DND-41 (cell line): ENCODE measurements around the gene ATP2B3.
A peak's percentile ranks its signal among the peaks of the same experiment; 100 is the strongest.

Source experiments
- ATAC-seq: fragments of 200-7000 bp; cut with Tn5 transposase; 3 replicates; pipeline ENCODE4 v1.9.1; 2021; ENCODE audit warnings: low read depth; ENCODE audit not compliant: insufficient read depth
- DNase-seq: peaks from one replicate; pipeline ENCODE4 v3.0.0-alpha.2; 2020
- H2AFZ ChIP-seq: 2 replicates; pipeline ENCODE4 v1.6.0; 2012; ENCODE audit warnings: low read depth, low read length
- H3K27ac ChIP-seq: 2 replicates; pipeline ENCODE4 v1.5.1; 2012; ENCODE audit warnings: low read length, inconsistent platforms
- H3K27me3 ChIP-seq: fragments of 200-600 bp; sonication (generic); 2 replicates; pipeline ENCODE4 v1.6.0; 2012; ENCODE audit warnings: low read length, mild to moderate bottlenecking, inconsistent platforms; ENCODE audit not compliant: insufficient read depth, poor library complexity
- H3K36me3 ChIP-seq: 2 replicates; pipeline ENCODE4 v1.5.1; 2012; ENCODE audit warnings: low read length, inconsistent platforms; ENCODE audit not compliant: insufficient read depth
- H3K4me1 ChIP-seq: 2 replicates; pipeline ENCODE4 v1.5.1; 2012; ENCODE audit warnings: mild to moderate bottlenecking, low read length; ENCODE audit not compliant: insufficient read depth
- H3K4me2 ChIP-seq: 2 replicates; pipeline ENCODE4 v1.6.0; 2012; ENCODE audit warnings: mild to moderate bottlenecking, moderate library complexity, low read length, inconsistent platforms; ENCODE audit not compliant: insufficient read depth
- H3K4me3 ChIP-seq, 2 experiments: fragments of 200-600 bp in 1 of 2; shearing (Covaris generic) in 1 of 2; 2 replicates each; pipeline ENCODE4 v1.5.1; 2012 to 2016; ENCODE audit warnings: inconsistent platforms in 2 of 2, low read length in 2 of 2, mild to moderate bottlenecking in 2 of 2, low read depth in 1 of 2, moderate library complexity in 1 of 2
- H3K79me2 ChIP-seq: 2 replicates; pipeline ENCODE4 v1.6.0; 2012; ENCODE audit warnings: low read length, inconsistent platforms; ENCODE audit not compliant: insufficient read depth
- H3K9ac ChIP-seq: 2 replicates; pipeline ENCODE4 v1.6.0; 2012; ENCODE audit warnings: low read depth, mild to moderate bottlenecking, inconsistent platforms, low read length, moderate library complexity
- H3K9me3 ChIP-seq: 2 replicates; pipeline ENCODE4 v1.5.1; 2012; ENCODE audit warnings: low read length, moderate library complexity, mild to moderate bottlenecking, inconsistent platforms; ENCODE audit not compliant: insufficient read depth, severe bottlenecking
- H4K20me1 ChIP-seq: 2 replicates; pipeline ENCODE4 v1.6.0; 2012; ENCODE audit warnings: low read length; ENCODE audit not compliant: insufficient read depth
- EZH2 ChIP-seq: IDR thresholded peaks from 3 replicates; pipeline ENCODE4 v1.6.1; 2012; ENCODE audit warnings: borderline replicate concordance, low read depth, mild to moderate bottlenecking, moderate library complexity, low read length, inconsistent platforms; ENCODE audit not compliant: severe bottlenecking
- TF ChIP-seq, protein P1 (sequence below): IDR thresholded peaks from 2 replicates; pipeline ENCODE4 v1.5.1; 2012; ENCODE audit warnings: borderline replicate concordance, low read length, moderate library complexity, mild to moderate bottlenecking; ENCODE audit not compliant: poor library complexity, severe bottlenecking; ENCODE audit errors: extremely low read depth

ATP2B3 gene

DNA sequence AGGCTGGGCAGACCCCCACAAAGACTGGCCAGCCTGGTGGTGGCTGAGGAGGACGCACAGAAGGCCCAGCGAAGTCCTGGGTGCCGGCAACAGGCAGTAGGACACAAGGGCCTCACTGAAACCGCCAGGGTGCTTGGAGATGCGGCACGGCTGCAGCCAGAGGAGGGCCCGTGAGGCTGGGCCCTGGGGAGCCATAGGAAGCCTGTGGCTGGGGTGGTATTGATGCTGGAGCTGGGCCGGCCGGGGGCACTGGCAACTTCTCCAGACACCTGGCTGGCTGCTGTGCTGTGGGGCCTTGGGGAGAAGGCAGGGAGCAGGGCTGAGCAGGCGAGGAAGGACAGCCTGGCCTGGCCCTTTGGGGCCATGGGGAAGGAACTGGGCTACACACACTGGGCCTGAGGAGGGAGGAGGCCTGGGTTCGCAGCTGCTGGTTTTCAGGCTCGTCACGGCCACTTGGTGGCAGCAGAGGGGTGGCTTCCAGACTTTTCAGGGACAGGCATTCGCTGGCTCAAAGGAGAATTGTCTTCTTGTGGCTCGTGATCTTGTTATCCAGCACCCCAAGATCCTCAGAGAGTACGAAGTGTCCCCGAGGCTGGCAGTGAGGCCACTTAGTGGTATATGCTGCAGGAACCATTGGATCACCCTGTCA lies 37.2 kb downstream of the ATP2B3 start:
- no peaks in the 10 kb centered on the region for H4K20me1 ChIP-seq
- no peak overlapping the region for H2AFZ ChIP-seq
- ATAC-seq (peak; percentile 91), DNase-seq (peak; percentile 61)
- H3K36me3 ChIP-seq, result no peaks in the 10 kb centered on the region
- no peaks in the 10 kb centered on the region for H3K4me1 ChIP-seq
- no peak overlapping the region for H3K9ac ChIP-seq
- no peaks in the 10 kb centered on the region for H3K27me3 ChIP-seq
- no peaks in the 10 kb centered on the region for H3K79me2 ChIP-seq
- H3K4me3 ChIP-seq, result no peak overlapping the region
- H3K4me2 ChIP-seq, result no peak overlapping the region
- H3K27ac ChIP-seq, result no peak overlapping the region
- TF ChIP-seq EZH2, result no peak
- TF ChIP-seq, protein P1, sequence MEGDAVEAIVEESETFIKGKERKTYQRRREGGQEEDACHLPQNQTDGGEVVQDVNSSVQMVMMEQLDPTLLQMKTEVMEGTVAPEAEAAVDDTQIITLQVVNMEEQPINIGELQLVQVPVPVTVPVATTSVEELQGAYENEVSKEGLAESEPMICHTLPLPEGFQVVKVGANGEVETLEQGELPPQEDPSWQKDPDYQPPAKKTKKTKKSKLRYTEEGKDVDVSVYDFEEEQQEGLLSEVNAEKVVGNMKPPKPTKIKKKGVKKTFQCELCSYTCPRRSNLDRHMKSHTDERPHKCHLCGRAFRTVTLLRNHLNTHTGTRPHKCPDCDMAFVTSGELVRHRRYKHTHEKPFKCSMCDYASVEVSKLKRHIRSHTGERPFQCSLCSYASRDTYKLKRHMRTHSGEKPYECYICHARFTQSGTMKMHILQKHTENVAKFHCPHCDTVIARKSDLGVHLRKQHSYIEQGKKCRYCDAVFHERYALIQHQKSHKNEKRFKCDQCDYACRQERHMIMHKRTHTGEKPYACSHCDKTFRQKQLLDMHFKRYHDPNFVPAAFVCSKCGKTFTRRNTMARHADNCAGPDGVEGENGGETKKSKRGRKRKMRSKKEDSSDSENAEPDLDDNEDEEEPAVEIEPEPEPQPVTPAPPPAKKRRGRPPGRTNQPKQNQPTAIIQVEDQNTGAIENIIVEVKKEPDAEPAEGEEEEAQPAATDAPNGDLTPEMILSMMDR, result peak; percentile 84
- H3K9me3 ChIP-seq, result no peaks in the 10 kb centered on the region

DNA sequence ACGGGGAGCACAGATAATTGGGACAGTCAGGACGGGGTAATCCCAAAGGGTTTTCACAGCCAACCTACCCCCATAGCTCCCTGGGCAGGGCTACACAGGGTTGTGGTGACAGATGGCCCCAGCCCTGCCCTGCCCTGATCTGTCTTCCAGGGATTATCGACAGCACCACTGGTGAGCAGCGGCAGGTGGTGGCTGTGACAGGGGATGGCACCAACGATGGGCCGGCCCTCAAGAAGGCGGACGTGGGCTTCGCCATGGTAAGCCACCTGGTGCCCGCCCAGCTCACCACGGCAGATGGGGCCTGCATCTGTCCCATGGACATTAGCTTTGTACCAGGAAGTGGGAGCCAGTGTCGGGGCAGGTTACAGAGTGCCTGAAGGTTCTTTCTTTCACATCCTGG lies 39.3 kb downstream of the ATP2B3 start:
- no peak overlapping the region for H2AFZ ChIP-seq
- H4K20me1 ChIP-seq, result no peaks in the 10 kb centered on the region
- no peak overlapping the region for H3K4me2 ChIP-seq
- H3K4me1 ChIP-seq, result no peaks in the 10 kb centered on the region
- no peaks in the 10 kb centered on the region for H3K79me2 ChIP-seq
- no peak overlapping the region for H3K9ac ChIP-seq
- H3K27ac ChIP-seq, result no peak overlapping the region
- no peaks in the 10 kb centered on the region for H3K9me3 ChIP-seq
- no peak for ATAC-seq
- H3K36me3 ChIP-seq, result no peaks in the 10 kb centered on the region
- H3K4me3 ChIP-seq, result no peak overlapping the region
- TF ChIP-seq, protein P1, result no peak
- no peak for TF ChIP-seq EZH2
- no peaks in the 10 kb centered on the region for H3K27me3 ChIP-seq
- no peak for DNase-seq

DNA sequence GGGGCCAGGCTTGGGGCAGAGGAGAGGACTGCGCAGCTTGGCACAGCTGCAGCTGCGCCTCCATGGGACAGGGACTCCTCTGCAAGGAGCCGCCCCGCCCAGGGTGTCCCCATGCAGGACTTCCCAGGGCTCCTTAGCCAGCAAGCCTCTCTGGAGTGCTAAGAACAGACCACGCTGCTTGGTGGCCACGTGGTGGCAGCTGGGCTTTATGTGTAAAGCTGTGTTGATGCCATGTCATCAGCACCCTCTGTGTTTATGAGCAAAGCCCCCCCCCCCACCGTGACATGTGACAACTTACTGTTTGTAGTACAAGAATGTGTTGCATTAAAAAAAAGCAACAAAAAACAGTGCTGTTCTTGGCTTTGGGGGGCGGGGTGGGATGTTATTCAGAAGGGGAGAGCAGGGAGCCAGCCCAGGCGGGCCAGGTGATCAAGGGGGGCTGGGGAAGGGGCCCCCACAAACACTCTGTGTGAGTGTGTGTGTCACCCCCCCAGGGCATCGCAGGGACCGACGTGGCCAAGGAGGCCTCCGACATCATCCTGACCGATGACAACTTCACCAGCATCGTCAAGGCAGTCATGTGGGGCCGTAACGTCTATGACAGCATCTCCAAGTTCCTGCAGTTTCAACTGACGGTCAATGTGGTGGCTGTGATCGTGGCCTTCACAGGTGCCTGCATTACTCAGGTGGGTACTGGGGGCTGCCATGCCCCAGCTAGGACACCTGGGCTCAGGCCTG lies 40.3 kb downstream of the ATP2B3 start:
- Histone ChIP-seq H3K27ac (no peak overlapping the region), H3K36me3 (no peaks in the 10 kb centered on the region), H3K4me3 (no peak overlapping the region), H2AFZ (no peak overlapping the region), H3K9me3 (no peaks in the 10 kb centered on the region), H3K4me2 (no peak overlapping the region), H3K9ac (no peak overlapping the region), H3K4me1 (no peaks in the 10 kb centered on the region), H4K20me1 (no peaks in the 10 kb centered on the region), H3K79me2 (no peaks in the 10 kb centered on the region), H3K27me3 (no peaks in the 10 kb centered on the region)
- ATAC-seq (no peak), DNase-seq (no peak)
- TF ChIP-seq, protein P1, result no peak
- TF ChIP-seq EZH2, result no peak
